GM19324 (cell line): ENCODE results near the gene FAM114A1.
"Not testable (repeated sequence)": the region's sequence is repeated elsewhere in the genome, so short reads cannot be mapped to it uniquely, and the experiment has no call there.

Experiments
- ATAC-seq: cut with Tn5 transposase; IDR thresholded peaks from one replicate; pipeline ENCODE4 v1.9.1; 2021; ENCODE audit warnings: mild to moderate bottlenecking, moderate library complexity; ENCODE audit not compliant: unreplicated experiment, low FRiP score

Gene FAM114A1

DNA sequence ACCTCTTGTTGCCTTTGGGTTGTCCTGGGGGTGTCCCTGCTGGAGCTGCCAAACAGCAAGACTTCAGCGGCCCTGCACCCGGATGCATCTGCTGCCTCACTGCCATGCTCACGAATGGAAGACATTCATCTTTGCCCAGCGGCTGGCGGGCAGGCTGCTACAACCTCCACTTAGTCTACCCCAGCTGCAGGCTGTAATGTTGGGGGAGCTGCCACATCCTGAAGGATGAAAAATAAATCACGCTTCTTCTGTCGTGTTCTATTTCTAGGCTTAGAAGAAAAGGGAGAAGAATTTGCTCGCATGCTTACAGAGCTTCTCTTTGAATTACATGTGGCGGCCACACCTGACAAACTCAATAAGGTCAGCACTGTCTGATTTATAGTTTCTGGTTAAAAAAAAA is 61.4 kb downstream of the FAM114A1 start:
- no peak for ATAC-seq

DNA sequence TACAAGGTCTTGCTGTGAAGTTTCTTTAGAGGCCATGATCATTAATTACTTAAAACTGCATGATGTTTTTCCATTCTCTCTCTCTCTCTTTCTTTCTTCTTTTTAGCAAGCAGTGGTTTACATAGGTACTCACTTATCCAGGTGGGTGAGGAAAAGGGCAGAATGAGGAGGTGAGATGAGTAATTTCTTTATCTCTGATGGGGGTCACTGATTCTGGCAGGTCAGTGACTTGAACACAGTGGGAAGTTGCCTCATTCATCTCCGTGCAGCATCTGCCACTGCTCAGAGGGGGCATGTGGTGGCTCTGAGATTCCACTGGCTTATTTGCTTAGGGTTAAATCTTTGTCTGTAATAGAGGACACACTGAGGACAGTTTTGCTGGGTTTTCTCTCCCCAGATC is 62.6 kb downstream of the FAM114A1 start:
- no peak for ATAC-seq

DNA sequence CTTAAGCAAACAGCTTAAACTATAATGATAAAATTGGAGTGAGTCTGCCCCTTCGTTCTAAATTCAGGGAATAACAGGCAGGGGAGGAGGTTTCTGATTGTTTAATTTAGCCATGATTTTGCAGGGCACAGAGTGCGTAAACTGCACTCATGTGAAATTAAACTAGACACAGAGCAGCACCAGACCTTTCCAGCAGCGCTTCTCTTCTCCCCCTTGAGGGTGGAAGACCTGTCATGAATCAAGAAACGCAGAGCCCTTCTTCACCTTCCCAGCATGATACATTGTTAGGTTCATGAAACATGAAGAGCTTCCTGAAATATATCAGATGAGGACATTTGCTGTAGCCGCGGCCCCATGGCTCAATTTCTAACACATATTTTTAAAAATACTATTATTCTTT is 63.1 kb downstream of the FAM114A1 start:
- no peak for ATAC-seq

DNA sequence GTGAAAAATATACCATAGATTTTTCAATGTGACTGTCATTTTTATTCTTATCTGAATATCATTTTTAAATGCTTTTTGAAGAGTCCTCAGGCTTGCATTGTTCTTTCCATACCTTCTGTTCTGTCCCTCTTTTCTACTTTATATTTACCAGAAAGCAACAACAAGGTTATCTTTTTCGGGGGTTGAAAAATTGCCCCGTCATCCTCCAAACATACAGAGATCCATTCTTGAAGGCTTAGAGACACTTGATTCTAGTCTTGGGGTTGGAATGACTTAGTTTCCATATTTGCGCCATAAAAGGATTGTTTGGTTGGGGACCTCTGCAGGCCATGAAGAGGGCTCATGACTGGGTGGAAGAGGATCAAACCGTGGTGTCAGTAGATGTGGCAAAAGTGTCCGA is 63.5 kb downstream of the FAM114A1 start:
- no peak for ATAC-seq

DNA sequence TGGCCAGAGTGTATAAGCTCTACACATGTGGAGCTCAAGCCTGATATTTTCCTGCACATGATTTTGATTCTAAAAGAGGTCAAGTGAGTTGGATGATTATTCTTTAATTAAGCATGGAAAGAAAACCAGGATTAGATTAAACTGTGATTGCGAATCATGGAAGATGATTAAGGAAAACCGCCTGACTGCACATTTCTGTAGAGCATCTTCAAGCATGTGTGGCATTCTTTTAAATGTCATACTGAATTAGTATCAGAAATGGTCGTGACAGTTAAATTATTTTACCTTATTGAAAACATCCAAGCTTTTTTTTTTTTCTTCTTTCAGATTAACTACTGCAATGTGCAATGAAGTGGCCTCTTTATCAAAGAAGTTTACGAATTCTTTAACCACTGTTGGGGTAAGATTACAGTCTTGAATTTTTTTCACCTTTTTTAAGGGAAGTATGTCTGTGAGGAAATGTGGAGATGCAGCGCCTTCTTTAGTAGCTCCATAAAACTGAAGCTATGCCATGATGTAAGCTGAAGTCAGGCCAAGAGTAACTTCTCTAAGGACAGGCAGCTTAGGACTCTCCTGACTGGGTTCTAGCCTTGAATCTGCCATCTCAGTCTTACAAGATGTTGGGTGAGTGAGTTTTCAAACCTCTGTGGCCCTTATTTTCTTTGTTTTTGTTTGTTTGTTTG is 67.9 kb downstream of the FAM114A1 start:
- ATAC-seq, result no peak

DNA sequence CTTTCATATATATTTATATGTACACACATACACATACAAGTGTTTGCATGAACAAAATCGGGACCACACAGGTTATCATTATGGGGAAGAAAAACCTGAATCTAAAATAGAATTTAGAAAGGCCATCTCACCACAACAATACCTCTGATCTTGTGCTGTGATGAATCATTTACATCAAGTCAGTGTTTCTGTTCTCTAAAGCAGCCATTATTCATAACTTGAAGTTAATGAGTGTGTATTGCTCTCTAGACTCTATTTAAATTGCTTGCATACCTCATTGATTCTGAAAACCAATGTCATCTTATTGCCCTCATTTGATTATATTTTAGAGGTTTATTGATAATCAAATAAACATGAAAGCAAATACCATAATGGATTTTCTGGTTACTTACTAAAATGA is 71.6 kb downstream of the FAM114A1 start:
- ATAC-seq, result no peak

DNA sequence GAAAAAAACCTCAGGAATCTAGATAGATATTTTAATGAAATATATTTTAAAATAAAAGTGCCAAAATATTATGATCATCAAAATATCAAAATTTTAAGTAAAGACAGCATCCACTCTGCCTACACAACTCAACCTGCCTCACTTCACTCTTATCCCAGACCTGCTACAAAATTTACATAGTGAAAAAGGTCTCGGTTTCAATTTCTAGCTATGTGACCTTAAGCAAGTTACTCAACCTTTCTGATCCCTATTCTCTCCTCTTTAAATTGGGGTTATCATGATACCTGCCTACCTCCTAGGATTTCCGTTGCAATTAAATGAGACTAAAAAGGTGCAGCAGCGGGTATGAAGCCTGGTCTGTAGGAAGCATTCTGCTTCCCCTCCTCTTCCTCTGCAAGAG is 72.9 kb downstream of the FAM114A1 start:
- ATAC-seq, result no peak

DNA sequence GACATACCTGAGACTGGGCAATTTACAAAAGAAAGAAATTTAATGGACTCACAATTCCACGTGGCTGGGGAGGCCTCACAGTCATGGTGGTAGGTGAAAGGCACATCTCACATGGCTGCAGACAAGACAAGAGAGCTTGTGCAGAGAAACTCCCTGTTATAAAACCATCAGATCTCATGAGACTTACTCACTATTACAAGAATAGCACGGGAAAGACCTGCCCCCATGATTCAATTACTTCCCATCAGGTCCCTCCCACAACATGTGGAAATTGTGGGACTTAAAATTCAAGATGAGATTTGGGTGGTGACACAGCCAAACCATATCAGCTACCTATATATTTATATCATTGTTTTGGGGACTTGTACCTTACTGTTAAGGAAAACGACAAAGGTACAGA is 74.3 kb downstream of the FAM114A1 start:
- ATAC-seq, result not testable (repeated sequence)

DNA sequence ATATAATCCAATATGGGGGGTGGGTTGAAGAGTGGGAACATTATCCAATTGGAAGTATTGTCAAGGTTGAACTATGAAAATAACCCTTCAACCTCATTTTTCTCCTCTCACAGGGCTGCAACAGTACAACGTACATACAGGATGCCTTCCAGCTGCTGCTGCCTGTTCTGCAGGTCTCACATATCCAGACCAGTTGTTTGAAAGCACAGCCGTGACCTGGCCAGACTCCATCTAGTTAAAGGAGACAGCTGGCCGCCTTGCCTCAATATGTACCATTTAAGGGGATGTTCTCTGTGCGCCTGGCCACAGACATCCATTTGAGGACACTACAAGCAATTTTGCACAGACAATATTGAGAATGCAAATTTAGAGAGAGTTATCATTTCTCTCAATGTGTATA is 75.7 kb downstream of the FAM114A1 start:
- ATAC-seq, result no peak

DNA sequence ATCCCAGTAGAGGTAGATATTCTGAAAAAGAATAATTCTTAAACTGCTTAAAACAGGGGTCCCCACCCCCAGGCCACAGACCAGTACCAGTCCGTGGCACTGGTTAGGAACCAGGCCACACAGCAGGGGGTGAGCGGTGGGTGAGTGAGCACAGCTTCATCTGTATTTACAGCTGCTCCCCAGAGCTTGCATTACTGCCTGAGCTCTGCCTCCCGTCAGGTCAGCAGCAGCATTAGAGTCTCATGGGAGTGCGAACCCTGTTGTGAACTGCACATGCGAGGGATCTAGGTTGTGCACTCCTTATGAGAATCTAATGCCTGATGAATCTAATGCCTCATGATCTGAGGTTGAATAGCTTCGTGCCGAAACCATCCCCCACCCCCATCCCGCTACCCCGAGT is 76.8 kb downstream of the FAM114A1 start:
- ATAC-seq, result no peak

DNA sequence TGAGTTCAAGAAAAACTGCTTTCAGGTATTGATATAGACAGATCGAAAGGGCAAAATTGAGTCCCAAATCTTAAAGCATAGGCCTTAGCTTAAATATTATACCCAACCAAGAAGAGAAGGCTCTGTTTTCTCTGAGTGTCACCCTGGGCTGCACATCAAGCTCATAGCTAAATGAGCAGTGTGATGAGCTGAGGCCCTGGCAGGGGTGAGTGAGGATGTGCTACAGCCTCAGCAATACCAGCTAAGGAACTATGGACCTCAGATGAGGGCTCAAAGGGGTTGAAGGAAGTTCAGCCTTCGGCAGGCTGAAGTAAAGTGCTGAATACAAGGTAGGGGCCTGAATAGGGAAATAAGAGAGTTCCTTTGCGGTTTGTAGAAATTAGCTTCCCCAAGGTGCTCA is 79.3 kb downstream of the FAM114A1 start:
- no peak for ATAC-seq

DNA sequence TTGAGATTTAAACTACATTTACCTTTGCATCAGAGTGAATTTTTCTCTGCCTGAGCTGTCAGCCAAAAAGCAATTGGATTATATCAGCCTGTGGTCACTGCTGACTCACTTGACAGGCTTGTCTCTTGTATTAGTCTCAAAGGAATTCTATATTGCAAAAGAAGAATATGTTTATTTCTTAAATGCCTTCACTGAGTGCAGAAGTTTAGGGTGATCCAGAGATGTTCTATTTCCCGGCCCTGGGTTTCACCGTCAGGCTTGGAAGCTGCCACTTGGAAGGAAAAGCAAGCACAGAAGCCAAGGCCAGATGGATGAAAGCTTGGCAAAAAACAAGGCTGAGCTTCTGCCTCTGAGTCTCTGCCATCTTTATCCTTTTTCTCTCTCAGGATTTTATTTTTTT is 80.9 kb downstream of the FAM114A1 start:
- ATAC-seq, result no peak

DNA sequence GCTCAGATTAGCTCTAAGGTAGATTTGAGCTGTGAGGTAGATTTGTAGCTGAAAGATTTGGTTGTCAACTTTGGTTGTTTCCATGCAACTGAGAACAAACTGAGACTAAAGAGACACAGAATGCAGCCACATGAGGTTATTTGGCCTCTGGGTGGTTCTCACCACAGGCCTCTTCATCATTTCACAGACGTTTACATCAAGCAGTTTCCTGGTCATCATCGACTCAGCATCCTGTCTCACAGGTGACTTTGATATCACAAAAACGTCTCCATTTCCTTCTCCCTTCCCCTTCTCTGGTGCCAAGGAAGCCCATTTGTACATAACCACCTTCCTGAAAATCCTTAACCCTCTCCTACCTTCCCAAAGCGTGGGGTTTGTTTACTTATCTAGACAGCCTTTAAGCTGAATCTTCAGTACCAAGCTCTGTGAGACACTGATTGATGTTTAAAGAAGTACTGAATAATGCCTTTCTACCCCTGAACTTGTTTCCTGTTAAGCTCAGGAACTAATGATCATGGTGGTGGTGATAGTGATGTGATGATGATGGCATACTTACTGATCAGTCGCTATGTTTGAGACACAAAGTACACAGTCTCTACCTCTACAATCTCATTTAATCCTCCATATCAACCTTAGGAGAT is 81.9 kb downstream of the FAM114A1 start:
- ATAC-seq, result no peak

DNA sequence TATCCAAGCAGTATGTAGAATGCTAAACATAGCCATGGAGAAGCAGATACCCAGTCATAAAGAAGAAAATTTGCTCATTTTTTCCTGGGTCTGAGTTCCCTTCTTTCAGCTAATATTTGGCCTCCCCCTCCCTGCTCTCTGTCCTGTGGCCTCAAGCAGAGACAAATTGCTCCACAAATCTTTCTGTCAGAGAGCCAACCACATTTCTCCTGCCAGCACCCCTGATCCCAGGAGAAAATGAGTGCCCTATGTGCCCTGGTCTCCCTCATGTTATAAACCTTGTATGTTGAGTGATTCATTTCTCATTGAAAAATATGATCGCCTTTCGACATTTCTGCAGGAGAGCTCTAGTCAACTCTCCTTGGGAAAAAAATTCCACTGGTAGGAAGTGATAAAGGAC is 82.6 kb downstream of the FAM114A1 start:
- no peak for ATAC-seq

DNA sequence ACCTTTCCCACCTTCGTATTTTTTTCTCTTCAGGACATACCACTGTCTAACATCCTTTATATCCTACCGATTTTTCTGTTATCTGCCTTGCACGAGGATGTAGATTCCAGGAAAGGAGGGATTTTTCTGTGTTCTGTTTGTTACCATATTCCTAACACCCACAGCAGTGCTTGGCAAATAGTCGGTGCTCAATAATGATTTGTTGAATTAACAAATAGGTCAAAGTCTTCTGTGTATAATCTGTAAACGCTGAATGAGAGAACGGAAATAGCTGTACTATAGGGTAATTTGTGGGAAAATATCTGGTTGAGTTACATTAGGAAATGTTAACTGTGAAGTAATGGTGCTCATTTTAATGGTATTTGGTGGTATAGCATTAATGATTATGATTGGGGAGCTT is 83.1 kb downstream of the FAM114A1 start:
- ATAC-seq, result no peak

DNA sequence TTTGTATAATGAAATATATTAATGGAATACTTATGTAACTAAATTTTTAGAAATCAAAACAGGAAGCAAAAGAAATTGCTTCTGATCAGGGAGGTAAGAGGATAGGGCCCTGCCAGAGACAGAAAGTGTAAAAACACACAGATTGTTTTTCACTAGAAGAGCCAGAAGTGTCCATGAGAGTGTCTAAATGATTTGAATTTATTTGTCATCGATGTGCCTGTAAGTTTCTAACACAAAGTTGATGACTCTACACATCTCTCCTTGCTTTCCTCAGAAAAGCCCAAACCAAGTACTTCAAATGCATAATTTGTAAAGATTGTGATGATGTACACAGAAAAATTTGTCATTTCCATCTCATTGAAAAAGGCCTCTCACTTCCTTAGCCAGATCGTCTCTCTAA is 84.0 kb downstream of the FAM114A1 start:
- ATAC-seq, result no peak

DNA sequence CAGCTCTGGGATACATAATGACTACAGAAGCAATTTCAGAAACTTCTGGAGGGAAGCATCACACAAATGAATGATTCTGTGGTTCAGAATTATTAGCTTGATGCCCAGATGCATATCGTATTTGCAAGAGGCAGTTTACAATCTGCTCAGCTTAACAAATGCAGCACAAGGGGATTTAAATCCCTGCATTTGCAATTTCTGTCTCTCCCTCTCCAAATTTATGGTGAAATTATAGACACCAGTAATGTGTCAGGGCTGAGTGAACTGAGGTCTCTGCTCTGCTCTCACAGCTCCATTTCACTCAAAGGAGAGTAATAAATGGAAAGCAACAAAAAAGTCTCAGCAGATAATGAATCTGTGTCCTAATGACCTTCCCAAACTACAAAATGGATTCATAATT is 84.4 kb downstream of the FAM114A1 start:
- ATAC-seq, result no peak

DNA sequence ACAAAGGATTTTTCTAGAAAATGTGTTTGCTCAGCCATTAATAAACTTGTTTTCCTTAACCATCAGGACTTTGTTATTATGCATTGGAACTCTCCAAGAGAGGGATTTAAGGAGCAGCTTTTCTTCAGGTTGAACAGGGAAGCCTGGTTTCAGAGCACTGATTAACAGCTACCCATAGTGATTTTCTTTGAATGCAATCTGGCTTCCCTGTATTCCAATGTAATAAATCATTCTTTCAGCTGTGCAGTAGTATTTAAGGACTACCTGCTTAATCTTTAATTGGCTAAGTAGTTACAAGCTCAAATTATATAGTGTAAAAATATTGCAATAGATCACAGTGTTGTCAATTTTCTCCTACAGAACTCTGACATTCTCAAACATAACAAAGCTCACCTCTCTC is 87.1 kb downstream of the FAM114A1 start:
- no peak for ATAC-seq

DNA sequence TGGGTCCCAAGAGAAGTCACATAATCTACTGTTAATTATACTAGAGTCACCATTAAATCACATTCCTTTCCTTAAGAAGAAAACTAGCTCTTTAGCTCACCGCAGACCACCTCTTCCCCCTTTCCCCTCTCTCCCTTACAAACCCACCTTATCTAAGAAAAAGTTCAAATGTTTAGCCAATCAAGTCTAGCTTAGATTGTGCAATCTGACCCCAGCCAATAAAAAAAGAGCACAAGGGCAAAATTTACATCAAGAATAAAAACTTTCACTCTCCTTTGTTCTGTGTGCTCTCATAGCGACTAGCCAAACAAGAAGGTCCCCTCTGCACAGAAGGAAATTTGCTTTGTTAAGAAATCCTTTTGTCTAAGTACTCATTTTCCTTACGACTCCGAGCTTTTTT is 88.4 kb downstream of the FAM114A1 start:
- no peak for ATAC-seq

DNA sequence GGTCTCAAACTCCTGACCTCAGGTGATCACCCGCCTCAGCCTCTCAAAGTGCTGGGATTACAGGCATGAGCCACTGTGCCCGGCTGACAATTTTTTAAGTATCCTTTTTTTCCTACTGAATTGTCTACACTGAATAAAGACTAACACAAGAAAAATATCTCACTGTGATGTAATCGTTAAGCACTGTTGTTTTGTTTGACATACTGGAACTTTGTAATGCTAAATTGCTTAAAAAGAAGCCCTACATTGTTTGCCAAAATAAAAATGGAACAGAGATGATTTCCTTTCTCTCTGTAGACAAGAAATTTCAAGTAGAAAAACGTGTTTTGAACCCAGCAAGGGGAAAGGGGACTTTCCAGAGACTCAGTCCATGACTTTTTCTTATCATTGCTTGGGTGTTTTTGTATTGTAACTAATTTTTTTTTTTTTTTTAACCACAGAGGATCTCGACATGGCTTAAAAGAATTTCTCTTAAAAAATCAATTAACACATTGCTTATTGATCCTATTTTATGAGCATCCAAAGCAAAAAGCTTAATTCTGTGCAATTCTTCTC is 89.7 kb downstream of the FAM114A1 start:
- no peak for ATAC-seq

DNA sequence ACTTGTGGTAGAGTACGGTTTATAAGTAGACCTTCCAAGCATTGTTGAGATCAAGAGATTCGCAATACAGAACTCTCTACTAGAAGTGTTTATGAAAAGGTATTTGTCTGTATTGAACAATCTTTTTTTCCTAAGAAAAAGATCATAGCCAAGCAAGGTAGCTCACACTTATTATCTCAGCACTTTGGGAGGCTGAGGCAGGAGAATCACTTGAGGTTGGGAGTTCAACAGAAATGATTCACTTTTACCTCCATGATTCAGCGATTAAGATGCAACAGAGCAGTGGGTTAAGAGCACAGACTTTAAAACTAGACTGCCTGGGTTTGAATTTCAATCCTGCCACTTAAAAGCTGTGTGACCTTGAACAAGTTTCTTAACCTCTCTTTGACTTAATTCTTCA is 90.3 kb downstream of the FAM114A1 start:
- ATAC-seq, result no peak

DNA sequence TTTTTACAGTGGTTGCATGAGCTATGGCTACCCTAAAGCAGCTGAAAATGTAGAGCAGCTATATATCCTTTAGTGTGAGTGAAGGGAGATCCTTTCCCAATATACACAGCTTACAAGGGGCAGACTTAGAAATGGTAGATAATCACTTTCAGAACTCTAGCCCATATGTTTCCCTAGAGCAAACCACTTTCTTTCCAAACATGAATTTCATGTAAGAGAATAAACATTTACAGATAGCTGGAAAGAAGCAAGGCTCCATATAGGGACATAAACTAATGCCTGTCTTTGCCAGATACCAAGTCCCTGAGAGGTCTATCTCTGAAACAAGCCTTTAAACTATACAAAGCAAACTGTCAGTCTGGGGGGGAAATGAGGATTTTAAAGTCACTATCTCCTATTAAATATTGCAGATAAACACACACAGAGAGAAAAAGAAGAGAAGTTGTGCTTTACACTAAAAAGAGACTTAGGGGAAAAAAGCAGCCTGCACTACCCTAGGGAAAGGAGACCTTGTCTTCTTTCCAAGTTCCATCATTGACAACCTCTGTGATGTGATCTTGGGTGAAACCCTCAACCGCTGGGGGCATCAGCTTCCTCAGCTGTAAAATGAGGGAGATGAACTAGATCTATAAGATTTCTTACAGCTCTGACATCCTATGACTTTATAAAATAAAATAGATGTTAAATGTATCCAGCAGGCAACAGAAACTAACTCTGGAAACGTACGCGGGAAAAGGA is 91.0 kb downstream of the FAM114A1 start:
- ATAC-seq, result no peak
